DMS153 treated with DMSO at 0.1 percent for 48 hours (cell line): ENCODE data around the gene GCAT.

ENCODE experiments used
- DNase-seq: peaks from one replicate; lab custom pipeline; 2025; ENCODE audit not compliant: unreplicated experiment; lab: John Stamatoyannopoulos, UW

The GCAT gene

DNA sequence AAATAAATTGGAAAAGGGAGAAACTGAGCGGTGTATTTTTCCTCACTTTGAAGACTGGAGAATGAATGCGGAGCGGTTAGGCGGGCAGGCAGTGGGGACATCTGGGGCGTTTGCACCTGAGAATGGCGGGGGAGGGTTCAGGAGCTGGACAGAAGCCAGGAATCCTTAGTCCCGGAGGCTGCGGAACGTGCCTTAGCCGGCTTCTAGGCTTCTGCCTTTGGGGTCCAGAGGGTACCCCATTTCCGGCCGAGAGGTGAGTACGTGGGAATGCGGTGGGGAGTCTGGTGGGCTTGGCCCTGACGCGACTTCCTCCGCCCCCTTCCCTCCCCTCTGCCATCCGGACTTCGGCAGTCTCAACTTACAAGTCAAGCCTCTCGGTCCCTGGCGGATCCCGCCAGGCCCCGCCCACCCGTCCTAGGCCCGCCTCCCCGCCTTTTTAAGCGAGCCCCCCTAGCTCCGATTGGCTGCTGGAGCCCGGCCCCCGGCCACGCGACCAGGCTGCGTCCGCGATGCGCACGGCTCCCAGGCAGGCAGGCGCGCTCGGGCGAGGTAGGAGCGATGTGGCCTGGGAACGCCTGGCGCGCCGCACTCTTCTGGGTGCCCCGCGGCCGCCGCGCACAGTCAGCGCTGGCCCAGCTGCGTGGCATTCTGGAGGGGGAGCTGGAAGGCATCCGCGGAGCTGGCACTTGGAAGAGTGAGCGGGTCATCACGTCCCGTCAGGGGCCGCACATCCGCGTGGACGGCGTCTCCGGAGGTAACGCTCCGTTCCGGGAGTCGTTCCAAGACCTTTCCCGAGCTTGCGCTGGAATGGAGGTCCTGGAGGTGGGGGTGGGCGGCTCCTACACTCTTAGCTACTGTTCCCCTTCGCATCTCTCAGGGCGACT is at the start of gene GCAT:
Gene GCAT (plus strand): TSS at position 525 of the 884 bp plus-strand sequence. CDS start 34 bp downstream, at position 559.
- DNase-seq, result peak; percentile 87

DNA sequence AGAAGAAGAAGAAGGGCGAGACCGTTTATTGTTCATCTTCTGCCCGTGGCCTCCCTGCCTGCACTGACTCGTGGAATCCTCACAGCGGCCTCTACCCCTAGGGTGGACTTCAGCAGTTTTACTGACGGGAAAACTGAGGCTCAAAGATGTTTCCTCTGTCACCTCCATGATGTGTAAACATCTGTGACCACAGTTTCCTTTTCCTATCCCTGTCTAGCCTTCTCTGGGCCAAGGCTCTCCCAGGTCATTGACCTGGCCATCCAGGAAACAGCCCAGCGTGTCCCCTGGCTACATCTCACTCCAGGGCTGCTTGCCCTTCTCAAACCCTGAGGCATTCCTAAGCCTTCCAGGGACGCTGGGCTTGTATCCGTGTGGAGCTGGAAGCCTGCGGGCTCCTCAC is 49.0 kb upstream of the GCAT start:
- no peak for DNase-seq

GRCh38 chr22:37759281-37759680 is 48.5 kb upstream of the GCAT start:
- DNase-seq, result no peak

DNA sequence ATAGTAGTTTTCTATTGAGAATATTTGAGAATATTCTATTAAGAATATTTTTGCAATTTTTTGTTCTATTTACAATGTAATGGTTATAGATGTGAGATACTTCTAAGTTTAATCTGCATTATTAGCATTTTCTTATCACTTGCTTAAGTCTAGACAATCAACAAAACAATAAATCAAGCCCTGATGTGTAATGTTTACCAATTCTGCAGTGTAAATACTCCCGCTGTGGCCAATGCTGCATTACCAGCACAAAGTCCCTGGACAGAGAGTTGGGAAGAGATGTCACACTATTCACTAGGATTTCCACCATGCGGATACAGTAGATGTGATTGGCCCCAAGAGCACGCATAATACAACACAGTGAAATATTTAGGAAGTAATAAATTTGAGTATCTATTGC is 47.6 kb upstream of the GCAT start:
- no peak for DNase-seq

- no peak for DNase-seq
Measured at GRCh38 chr22:37762389-37762836, 45.3 kb upstream of the GCAT start.

GRCh38 chr22:37763012-37763411 is 44.7 kb upstream of the GCAT start:
- DNase-seq, result no peak

- no peak for DNase-seq
Measured at GRCh38 chr22:37763652-37764051, 44.1 kb upstream of the GCAT start.

DNA sequence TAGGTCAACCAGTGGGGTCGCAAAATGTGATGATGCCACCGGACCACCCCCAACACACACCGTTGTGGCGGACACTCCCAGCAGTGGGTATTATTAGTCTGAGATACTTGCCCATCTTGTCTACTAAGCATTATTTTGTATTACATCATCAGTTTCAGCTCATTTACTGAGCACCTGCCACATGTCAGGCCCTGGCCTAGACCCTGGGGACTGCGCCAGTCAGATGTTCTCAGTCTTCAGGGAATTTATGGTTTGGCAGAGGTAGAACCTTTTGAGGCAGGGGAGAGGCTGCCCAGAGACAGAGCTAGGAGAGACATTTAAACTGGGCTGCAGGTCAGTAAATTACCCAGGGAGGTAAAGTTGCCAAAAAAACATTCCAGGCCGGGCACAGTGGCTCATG is 43.1 kb upstream of the GCAT start:
- no peak for DNase-seq

- DNase-seq, result no peak
Measured at GRCh38 chr22:37765498-37765897, 42.2 kb upstream of the GCAT start.

GRCh38 chr22:37765953-37766576 is 41.7 kb upstream of the GCAT start:
- DNase-seq, result no peak

DNA sequence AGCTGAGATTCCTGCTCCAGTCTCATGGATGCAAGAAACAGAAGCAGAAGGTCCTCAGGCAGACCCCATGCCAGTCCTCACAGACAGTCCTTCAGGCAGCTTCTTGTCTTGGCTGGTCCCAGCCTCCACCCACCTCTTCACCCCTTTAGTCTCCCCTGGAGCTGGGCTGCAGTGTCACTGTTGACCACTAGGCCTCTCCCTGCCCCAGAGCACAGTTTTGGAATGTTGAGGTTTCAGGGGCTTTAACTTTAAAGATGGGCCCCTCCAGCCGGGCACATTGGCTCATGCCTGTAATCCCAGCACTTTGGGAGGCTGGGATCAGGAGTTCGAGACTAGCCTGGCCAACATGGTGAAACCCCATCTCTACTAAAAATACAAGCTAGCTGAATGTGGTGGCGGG is 39.5 kb upstream of the GCAT start:
- no peak for DNase-seq

DNA sequence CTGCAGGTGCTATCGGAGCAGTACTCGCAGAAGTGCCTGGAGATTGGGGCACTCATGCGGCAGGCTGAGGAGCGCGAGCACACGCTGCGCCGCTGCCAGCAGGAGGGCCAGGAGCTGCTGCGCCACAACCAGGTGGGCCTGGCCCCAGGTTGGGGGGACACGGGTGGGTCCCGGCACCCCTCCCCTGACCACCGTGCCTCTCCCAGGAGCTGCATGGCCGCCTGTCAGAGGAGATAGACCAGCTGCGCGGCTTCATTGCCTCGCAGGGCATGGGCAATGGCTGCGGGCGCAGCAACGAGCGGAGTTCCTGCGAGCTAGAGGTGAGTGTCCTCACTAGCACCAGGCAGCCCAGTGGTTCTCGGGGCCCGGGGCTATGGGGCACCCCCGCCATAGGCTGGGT is 38.7 kb upstream of the GCAT start:
- no peak for DNase-seq

DNA sequence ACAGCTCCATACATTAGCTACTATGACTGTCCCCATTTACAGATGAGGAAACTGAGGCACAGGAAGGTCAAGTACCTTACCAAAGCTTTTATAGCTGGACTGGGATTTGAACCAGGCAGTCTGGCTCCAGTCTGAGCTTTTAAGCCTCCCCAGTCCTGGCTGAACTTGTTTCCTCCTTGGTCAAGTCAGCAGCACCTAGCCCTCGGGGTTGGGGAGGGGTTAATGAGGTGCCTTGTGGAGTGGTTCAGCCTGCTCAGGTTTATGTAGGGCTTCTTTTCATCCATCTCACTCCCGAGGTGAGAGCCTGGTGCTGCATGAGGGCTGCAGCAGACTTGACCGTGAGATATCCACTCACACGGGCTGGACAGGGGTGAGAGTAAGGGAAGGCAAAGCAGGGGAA is 36.7 kb upstream of the GCAT start:
- DNase-seq, result no peak

- DNase-seq, result no peak
Measured at GRCh38 chr22:37771702-37772427, 35.9 kb upstream of the GCAT start.

- DNase-seq, result no peak
Measured at GRCh38 chr22:37774728-37775127, 33.0 kb upstream of the GCAT start.

GRCh38 chr22:37775785-37776638 is 31.7 kb upstream of the GCAT start:
- no peak for DNase-seq

GRCh38 chr22:37776639-37777005 is 31.1 kb upstream of the GCAT start:
- DNase-seq, result no peak

GRCh38 chr22:37777122-37777687 is 30.5 kb upstream of the GCAT start:
- DNase-seq, result peak; percentile 24

GRCh38 chr22:37778370-37779009 is 29.2 kb upstream of the GCAT start:
- no peak for DNase-seq

DNA sequence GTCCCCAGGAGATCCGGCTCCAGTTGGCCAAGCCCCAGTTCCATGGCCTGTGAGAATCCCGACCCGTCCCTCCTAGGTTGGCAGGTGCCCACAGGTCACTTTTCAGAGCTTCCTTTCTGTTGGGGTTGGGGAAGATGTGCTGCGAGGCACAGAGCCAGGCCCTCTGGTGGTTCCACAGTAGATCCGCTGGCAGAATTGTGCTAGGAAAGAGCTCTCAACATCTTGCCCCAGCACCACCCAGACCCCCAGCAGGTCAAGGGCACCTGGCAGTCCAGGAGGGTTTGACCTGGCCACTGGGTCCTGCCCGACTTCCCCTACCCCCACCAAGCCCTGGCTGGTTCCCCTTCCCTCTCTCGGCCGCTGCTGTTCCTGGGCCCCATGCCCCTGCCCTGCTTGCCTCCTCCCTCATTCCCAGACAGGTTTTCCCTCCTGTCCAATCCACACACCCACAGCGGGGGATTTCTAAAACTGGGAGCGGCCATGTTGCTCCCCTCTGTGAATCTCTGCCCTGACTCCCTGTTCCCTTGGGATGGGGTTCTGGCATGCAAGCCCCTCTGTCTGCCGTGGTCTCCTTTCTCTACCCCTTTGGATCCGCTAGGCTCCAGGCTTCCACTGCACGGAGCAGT is 26.2 kb upstream of the GCAT start:
- no peak for DNase-seq
